ENCODE results near the gene SCAMP3. TPM values are rescaled to one million over a fixed set of nuclear protein-coding genes. Genes with fewer than 3 reads are reported as not detected.

The SCAMP3 gene
- total RNA-seq, 2 experiments from 2014 or later = 81.3 to 97.2 TPM

- DNase-seq = no peak
- Mint-ChIP-seq H3K36me3 (ENCODE audit: low read depth) (peaks cover 21% of the 10 kb centered on the region), H3K4me3 (peak overlapping the region; percentile 77), H3K27ac (no peak overlapping the region), H3K27me3 (no peaks in the 10 kb centered on the region), H3K4me1 (ENCODE audit: low read depth) (peaks cover 31% of the 10 kb centered on the region), H3K9me3 (no peaks in the 10 kb centered on the region)
- ChIA-PET CTCF (no interaction called here), POLR2A (interaction anchor here (0.6 to 1.0 kb wide), 3 partner anchors 9 to 70 kb away, joined by 3 to 5 read pairs (median 3); partner anchors contain the start of gene SCAMP3)
- intact Hi-C loops (cut with micrococcal nuclease) = loop anchor here (10.0 kb wide), 1 partner anchor 341 kb away; no protein-coding TSS in a partner anchor
- ATAC-seq = no peak
- no peak for TF ChIP-seq CTCF (IDR thresholded peaks at IDR 0.05)
These were observed 8.4 kb downstream of the SCAMP3 start for GRCh38 chr1:155253797-155254196.

- peak overlapping the region; percentile 77 for H3K4me3 Mint-ChIP-seq
These were observed 9.0 kb downstream of the SCAMP3 start for GRCh38 chr1:155253208-155253607.

GRCh38 chr1:155251566-155251965 is 10.6 kb downstream of the SCAMP3 start:
- ChIA-PET CTCF (interaction anchor here (0.8 to 6.9 kb wide), 43 partner anchors 8 to 474 kb away, joined by 3 to 232 read pairs (median 6); partner anchors contain the start of genes CLK2, FDPS, KRTCAP2 and MSTO1), POLR2A (interaction anchor here (0.8 to 3.4 kb wide), 9 partner anchors 8 to 71 kb away, joined by 3 to 24 read pairs (median 5); partner anchors contain the start of genes CLK2, RUSC1 and SCAMP3)
- no peaks in the 10 kb centered on the region for H3K27me3 Mint-ChIP-seq
- no peak for TF ChIP-seq CTCF (IDR thresholded peaks at IDR 0.05)
- ATAC-seq (no peak), DNase-seq (no peak)
- peaks cover 11% of the 10 kb centered on the region for H3K36me3 Mint-ChIP-seq (ENCODE audit: low read depth)
- peak overlapping the region; percentile 62 for H3K27ac Mint-ChIP-seq
- H3K4me1 Mint-ChIP-seq (ENCODE audit: low read depth) = peaks cover 30% of the 10 kb centered on the region
- intact Hi-C loops (cut with micrococcal nuclease) = loop anchor here (10.0 kb wide), 1 partner anchor 343 kb away; no protein-coding TSS in a partner anchor
- no peaks in the 10 kb centered on the region for H3K9me3 Mint-ChIP-seq
- no peak overlapping the region for H3K4me3 Mint-ChIP-seq

More at GRCh38 chr1:155253208-155253607, 9.0 kb downstream of the SCAMP3 start:
- intact Hi-C loops (cut with micrococcal nuclease) = loop anchor here (10.0 kb wide), 1 partner anchor 342 kb away; no protein-coding TSS in a partner anchor
- peaks cover 31% of the 10 kb centered on the region for H3K4me1 Mint-ChIP-seq (ENCODE audit: low read depth)
- DNase-seq (no peak), ATAC-seq (no peak)
- H3K27me3 Mint-ChIP-seq = no peaks in the 10 kb centered on the region
- H3K27ac Mint-ChIP-seq = no peak overlapping the region
- H3K36me3 Mint-ChIP-seq (ENCODE audit: low read depth) = peaks cover 15% of the 10 kb centered on the region
- POLR2A ChIA-PET = interaction anchor here (0.6 to 1.0 kb wide), 3 partner anchors 8 to 70 kb away, joined by 3 to 5 read pairs (median 3); partner anchors contain the start of gene SCAMP3
- CTCF ChIA-PET = interaction anchor here (6.6 to 6.9 kb wide), 2 partner anchors 14 to 69 kb away, joined by 170 to 232 read pairs; partner anchors contain the start of genes CLK2, RUSC1 and SCAMP3
- TF ChIP-seq CTCF (IDR thresholded peaks at IDR 0.05) = no peak
- no peaks in the 10 kb centered on the region for H3K9me3 Mint-ChIP-seq

- Mint-ChIP-seq H3K4me1 (ENCODE audit: low read depth) (peaks cover 30% of the 10 kb centered on the region), H3K9me3 (no peaks in the 10 kb centered on the region), H3K4me3 (peak overlapping the region; percentile 60), H3K27me3 (no peaks in the 10 kb centered on the region), H3K36me3 (ENCODE audit: low read depth) (peaks cover 11% of the 10 kb centered on the region), H3K27ac (peak overlapping the region; percentile 62)
- DNase-seq (peak; percentile 98), ATAC-seq (peak; percentile 95)
- CTCF ChIA-PET = interaction anchor here (0.6 to 6.9 kb wide), 57 partner anchors 10 to 475 kb away, joined by 3 to 232 read pairs (median 5); partner anchors contain the start of genes CLK2, FDPS, FLAD1 and KRTCAP2
- TF ChIP-seq CTCF (IDR thresholded peaks at IDR 0.05) = peak; percentile 99
- POLR2A ChIA-PET = interaction anchor here (0.7 to 3.4 kb wide), 12 partner anchors 9 to 285 kb away, joined by 3 to 24 read pairs (median 4); partner anchors contain the start of genes CLK2, RUSC1 and SCAMP3
- intact Hi-C loops (cut with micrococcal nuclease) = loop anchor here (10.0 kb wide), 1 partner anchor 344 kb away; no protein-coding TSS in a partner anchor
These were observed 11.3 kb downstream of the SCAMP3 start for GRCh38 chr1:155250633-155251449.
